HFFc6 (cell line): Measurements from ENCODE around the gene HSPB6. TPM values are rescaled to one million over a fixed set of nuclear protein-coding genes. Genes with fewer than 3 reads are reported as not detected.

Source experiments
- DNase-seq: peaks from one replicate; pipeline ENCODE4 v3.0.0-alpha.2; 2018
- H3K27ac Mint-ChIP-seq: 2 replicates; pipeline ENCODE4 v1.8.0; 2020; ENCODE audit warnings: mild to moderate bottlenecking, mixed read lengths
- H3K27me3 Mint-ChIP-seq: 2 replicates; pipeline ENCODE4 v1.8.0; 2021; ENCODE audit warnings: mild to moderate bottlenecking, moderate library complexity, mixed read lengths; ENCODE audit not compliant: insufficient read depth
- H3K36me3 Mint-ChIP-seq: 2 replicates; pipeline ENCODE4 v1.8.0; 2021; ENCODE audit warnings: low read depth, mixed read lengths
- H3K4me1 Mint-ChIP-seq: 2 replicates; pipeline ENCODE4 v1.8.0; 2020; ENCODE audit warnings: low read depth, mixed read lengths
- H3K4me3 Mint-ChIP-seq: 2 replicates; pipeline ENCODE4 v1.8.0; 2020; ENCODE audit warnings: mild to moderate bottlenecking, moderate library complexity, mixed read lengths
- H3K9me3 Mint-ChIP-seq: 2 replicates; pipeline ENCODE4 v1.8.0; 2020; ENCODE audit warnings: mild to moderate bottlenecking, mixed read lengths
- total RNA-seq, 6 experiments: library from RNA; stranded (reverse); fragmentation: NEBNext Ultra II Directional; extraction: Animal tissue kit (Norgen Biotek cat#: 25700); gene quantifications; 2 replicates in 1 of 6; 3 replicates in 5 of 6; pipeline ENCODE4 v1.2.3, GENCODE V29; 2021
- TF ChIP-seq, protein P1 (sequence below): fragments of 200-600 bp; sonication (generic); IDR thresholded peaks from 2 replicates; pipeline ENCODE4 v1.5.0; 2021; ENCODE audit warnings: antibody characterized with exemption, mild to moderate bottlenecking

Gene HSPB6
- total RNA-seq, 6 experiments from 2014 or later, result 37.0 to 122 (median 43.9) TPM

DNA sequence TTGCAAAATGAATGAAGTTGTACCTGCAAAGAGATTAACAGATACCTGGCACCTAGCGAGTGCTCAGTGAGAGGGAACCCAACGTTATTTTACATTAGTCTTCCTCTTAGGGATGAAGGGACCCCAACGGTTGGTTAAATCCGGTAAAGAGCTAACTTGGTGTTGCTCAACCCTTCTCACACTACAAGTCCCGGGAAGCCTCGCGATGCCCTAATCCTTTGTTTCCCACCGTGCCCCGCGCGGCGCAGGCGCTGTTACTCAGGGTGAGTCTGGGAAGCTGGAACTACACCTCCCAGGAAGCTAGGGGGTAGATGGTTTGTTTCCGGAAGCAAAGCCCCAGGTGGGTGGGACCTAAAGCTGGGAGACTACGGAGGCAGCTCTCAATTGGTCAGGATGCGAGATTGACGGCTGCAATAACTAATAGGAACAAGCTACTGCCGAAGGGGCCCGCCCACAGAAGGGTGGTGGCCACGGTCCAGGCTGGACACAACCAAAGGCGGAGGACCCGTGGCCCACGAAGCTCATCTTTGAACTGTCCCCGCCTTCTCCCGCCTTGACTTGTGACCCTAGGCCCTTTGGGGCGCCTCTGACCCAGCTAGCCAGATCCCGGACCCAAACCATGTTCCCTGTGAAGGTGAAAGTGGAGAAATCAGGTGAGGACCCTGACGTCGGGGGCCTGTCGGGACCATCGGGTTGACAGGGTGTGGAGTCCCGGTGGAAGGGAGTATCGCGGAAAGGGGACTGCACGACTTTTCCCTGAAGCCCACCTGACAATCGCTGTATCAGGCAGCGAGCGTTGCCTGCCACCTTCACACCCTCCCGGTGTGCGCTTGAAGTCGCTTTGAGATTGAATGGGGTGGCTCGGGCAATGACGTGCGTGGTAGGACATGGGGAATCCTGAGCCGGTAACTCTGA, 8.5 kb downstream of the HSPB6 start, which contains the start of gene LIN37:
LIN37 (plus strand) TSS at position 471 of the 915 bp plus-strand sequence; CDS start at position 620, 149 bp downstream.
- H3K9me3 Mint-ChIP-seq, result no peaks in the 10 kb centered on the region
- H3K36me3 Mint-ChIP-seq, result peaks cover 9% of the 10 kb centered on the region
- peak within 1 kb of the TSS; percentile 80 for H3K27ac Mint-ChIP-seq

DNA sequence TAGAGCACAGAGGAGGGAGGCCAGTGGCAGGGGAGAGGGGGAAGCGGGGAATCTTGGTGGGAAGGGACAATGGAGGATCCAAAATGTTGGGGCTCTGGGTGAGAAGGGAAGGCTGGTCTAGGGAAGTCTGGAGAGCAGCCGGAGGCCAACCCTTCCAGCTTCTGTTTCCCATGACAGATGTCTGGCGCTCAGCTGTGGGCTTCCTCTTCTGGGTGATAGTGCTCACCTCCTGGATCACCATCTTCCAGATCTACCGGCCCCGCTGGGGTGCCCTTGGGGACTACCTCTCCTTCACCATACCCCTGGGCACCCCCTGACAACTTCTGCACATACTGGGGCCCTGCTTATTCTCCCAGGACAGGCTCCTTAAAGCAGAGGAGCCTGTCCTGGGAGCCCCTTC, 10.3 kb downstream of the HSPB6 start:
- peaks cover 13% of the 10 kb centered on the region for H3K36me3 Mint-ChIP-seq
- peak overlapping the region; percentile 100 for H3K27ac Mint-ChIP-seq

More for the DNA sequence above, 8.5 kb downstream of the HSPB6 start, which contains the start of gene LIN37:
- DNase-seq, result peak; percentile 99
- Mint-ChIP-seq H3K4me3 (peak within 1 kb of the TSS; percentile 97), H3K27me3 (peaks cover 4% of the 10 kb centered on the region), H3K4me1 (peaks cover 41% of the 10 kb centered on the region)
- TF ChIP-seq, protein P1, sequence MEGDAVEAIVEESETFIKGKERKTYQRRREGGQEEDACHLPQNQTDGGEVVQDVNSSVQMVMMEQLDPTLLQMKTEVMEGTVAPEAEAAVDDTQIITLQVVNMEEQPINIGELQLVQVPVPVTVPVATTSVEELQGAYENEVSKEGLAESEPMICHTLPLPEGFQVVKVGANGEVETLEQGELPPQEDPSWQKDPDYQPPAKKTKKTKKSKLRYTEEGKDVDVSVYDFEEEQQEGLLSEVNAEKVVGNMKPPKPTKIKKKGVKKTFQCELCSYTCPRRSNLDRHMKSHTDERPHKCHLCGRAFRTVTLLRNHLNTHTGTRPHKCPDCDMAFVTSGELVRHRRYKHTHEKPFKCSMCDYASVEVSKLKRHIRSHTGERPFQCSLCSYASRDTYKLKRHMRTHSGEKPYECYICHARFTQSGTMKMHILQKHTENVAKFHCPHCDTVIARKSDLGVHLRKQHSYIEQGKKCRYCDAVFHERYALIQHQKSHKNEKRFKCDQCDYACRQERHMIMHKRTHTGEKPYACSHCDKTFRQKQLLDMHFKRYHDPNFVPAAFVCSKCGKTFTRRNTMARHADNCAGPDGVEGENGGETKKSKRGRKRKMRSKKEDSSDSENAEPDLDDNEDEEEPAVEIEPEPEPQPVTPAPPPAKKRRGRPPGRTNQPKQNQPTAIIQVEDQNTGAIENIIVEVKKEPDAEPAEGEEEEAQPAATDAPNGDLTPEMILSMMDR, result peak; percentile 29; the same call in 1 of the 2 replicates

DNA sequence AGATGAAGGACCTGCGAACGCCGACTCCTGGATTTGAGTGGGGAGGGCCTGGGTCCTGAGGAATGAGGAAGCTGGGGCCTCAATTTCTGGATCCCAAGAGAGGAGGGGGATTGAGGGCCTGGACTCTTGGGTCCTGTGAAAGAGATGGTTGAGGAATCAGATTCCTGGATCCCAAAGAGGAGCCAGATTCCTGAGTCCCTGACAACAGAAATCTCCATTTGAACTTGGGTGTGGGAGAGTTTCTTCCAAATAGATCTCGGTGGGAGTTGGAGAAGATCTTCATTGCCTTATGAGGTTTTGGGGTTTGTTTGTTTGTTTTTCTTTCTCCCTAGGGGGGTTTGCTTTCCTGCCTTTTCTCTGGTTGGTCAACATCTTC, 10.8 kb downstream of the HSPB6 start:
- Mint-ChIP-seq H3K4me3 (peak overlapping the region; percentile 97), H3K9me3 (no peaks in the 10 kb centered on the region), H3K27me3 (peaks cover 3% of the 10 kb centered on the region), H3K4me1 (peaks cover 46% of the 10 kb centered on the region), H3K27ac (peak overlapping the region; percentile 100), H3K36me3 (peaks cover 13% of the 10 kb centered on the region)
- TF ChIP-seq, protein P1, result no peak
- no peak for DNase-seq

More for the DNA sequence above, 10.3 kb downstream of the HSPB6 start:
- Mint-ChIP-seq H3K27me3 (peaks cover 3% of the 10 kb centered on the region), H3K4me1 (peaks cover 45% of the 10 kb centered on the region), H3K4me3 (peak overlapping the region; percentile 97), H3K9me3 (no peaks in the 10 kb centered on the region)
- TF ChIP-seq, protein P1, result no peak
- no peak for DNase-seq

DNA sequence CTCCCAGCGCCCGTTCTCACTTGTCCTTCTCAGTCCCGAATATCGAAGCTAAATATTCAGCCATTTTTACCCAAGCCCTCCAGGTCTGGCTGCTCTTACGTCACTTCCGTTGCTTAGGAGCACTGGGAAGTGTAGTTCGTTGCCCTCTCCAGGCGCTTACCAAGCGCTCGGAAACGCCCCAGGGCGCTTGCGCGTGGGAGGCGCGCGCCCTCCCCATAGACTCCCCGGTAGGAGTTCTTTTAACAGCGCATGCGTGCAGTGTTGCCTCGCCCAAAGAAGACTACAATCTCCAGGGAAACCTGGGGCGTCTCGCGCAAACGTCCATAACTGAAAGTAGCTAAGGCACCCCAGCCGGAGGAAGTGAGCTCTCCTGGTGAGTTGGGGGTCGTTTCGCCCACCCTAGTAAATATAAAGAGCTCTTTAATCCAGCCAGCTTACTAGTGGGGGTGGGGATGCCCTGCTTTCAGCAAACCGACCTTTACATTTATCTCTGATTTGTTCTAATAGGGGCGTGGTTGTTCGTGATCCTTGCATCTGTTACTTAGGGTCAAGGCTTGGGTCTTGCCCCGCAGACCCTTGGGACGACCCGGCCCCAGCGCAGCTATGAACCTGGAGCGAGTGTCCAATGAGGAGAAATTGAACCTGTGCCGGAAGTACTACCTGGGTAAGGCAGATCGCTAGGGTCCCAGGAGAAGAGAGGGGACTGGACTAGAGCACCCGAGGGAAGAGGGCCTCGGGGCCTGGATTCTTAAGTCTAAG, 11.3 kb downstream of the HSPB6 start, which contains the start of the genes PSENEN and U2AF1L4:
PSENEN (plus strand) TSS at position 324 of the 759 bp plus-strand sequence; CDS start at position 604, 280 bp downstream.
U2AF1L4 (minus strand) TSS at position 91 of the 759 bp plus-strand sequence; CDS start at position 64, 27 bp downstream.
- DNase-seq, result peak; percentile 98
- H3K4me1 Mint-ChIP-seq, result peaks cover 51% of the 10 kb centered on the region
- H3K27me3 Mint-ChIP-seq, result peaks cover 6% of the 10 kb centered on the region
- no peaks in the 10 kb centered on the region for H3K9me3 Mint-ChIP-seq
- TF ChIP-seq, protein P1, result no peak
- peaks cover 13% of the 10 kb centered on the region for H3K36me3 Mint-ChIP-seq
- H3K27ac Mint-ChIP-seq, result peak within 1 kb of the TSS; percentile 100
- peak within 1 kb of the TSS; percentile 97 for H3K4me3 Mint-ChIP-seq
